Breast epithelium (tissue), 4 donors: Measurements from ENCODE around the gene NUDT9. TPM values are rescaled to one million over a fixed set of nuclear protein-coding genes. Genes with fewer than 3 reads are reported as not detected.
A peak's percentile ranks its signal among the peaks of the same experiment; 100 is the strongest.

Source experiments
- DNase-seq, 2 donors: peaks; one replicate each; pipeline ENCODE4 v3.0.0-alpha.2; 2019; ENCODE audit warnings: low spot score in 2 of 2
- H3K27ac ChIP-seq, 2 donors: fragments of 200-600 bp; sonication (generic) in 1 of 2; one replicate each; pipeline ENCODE4 v1.5.1; 2016 to 2019; ENCODE audit warnings: mild to moderate bottlenecking in 1 of 2
- H3K27me3 ChIP-seq, 2 donors: fragments of 200-600 bp; sonication (generic) in 1 of 2; one replicate each; pipeline versions ENCODE4 v1.5.1 to v1.6.0; 2017 to 2019; ENCODE audit warnings: control low read depth in 1 of 2, mild to moderate bottlenecking in 1 of 2
- H3K36me3 ChIP-seq: fragments of 200-600 bp; one replicate; pipeline ENCODE4 v1.5.1; 2019
- H3K4me1 ChIP-seq, 2 donors: fragments of 200-600 bp; sonication (generic); one replicate each; pipeline ENCODE4 v1.5.1; 2016 to 2019; ENCODE audit warnings: control low read depth in 1 of 2
- H3K4me3 ChIP-seq, 3 donors: fragments of 200-600 bp; sonication (generic); 1 replicate in 2 of 3; 2 replicates in 1 of 3; pipeline ENCODE4 v1.5.1; 2016 to 2019; ENCODE audit warnings: mild to moderate bottlenecking in 3 of 3, moderate library complexity in 2 of 3
- H3K9me3 ChIP-seq, 2 donors: fragments of 200-600 bp; sonication (generic) in 1 of 2; one replicate each; pipeline ENCODE4 v1.5.1; 2016 to 2019; ENCODE audit warnings: control low read depth in 1 of 2
- POLR2A ChIP-seq: fragments of 450-650 bp; IDR thresholded peaks from one replicate; pipeline ENCODE4 v1.6.1; 2016; ENCODE audit warnings: antibody characterized with exemption, mild to moderate bottlenecking, moderate library complexity
- POLR2AphosphoS5 ChIP-seq, 3 donors: sonication (generic); formaldehyde crosslinking; IDR thresholded peaks; one replicate each; pipeline ENCODE4 v1.6.1; 2017; ENCODE audit warnings: antibody characterized with exemption in 3 of 3
- intact Hi-C: fragments of 100-400 bp; cut with DNase I; formaldehyde crosslinking; loops from one replicate; pipeline ENCODE4 v1.15.1; 2023; ENCODE audit warnings: low total_unique reads
- total RNA-seq, 3 donors: library from RNA; depleted of rRNA; stranded (reverse); fragments of >200 nt; gene quantifications; one replicate each; pipeline ENCODE4 v1.1.0, GENCODE V29; 2016
- TF ChIP-seq, protein P1 (sequence below), 3 donors: fragments of 450-650 bp; IDR thresholded peaks; one replicate each; pipeline ENCODE4 v1.5.1; 2016 to 2017; ENCODE audit warnings: antibody characterized with exemption in 3 of 3, mild to moderate bottlenecking in 3 of 3, moderate library complexity in 3 of 3

Gene NUDT9
- total RNA-seq, 3 donors from 2014 or later = 20.5 to 38.8 (median 28.8) TPM

DNA sequence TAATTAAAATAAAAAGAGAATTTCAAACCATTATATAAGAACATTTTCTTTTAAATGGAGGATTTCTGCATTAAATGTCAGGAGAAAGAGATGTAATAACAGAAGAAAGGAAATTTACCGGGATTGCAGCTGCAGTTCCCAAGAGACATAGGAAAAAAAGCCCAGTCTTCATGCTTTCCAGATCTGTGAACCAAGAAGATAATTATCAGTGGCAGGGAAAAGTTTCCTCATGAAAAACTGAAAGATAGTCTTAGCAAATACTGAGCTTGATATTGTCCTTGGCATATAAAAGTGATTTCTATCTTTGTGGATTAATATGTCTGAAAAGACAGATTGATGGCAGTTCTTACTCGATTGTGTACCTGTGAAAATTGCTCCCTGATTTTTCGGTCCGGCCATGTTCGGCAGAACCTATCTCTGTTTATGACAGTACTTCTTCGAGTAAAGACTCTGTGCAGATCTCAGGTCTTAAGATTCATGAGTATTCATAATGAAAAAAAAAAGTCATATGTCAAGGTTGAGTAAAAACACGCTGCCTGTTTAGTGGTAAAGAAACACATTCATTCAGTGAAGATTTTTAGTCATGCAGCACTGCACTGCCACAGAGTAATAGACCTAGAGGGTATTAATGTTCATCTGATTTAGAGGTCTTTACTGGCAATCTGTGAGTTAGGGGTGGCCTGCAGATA is 77.2 kb downstream of the NUDT9 start:
- Histone ChIP-seq H3K27me3 (no peaks in the 10 kb centered on the region), H3K9me3 (no peaks in the 10 kb centered on the region), H3K4me3 (no peak overlapping the region), H3K27ac (peak overlapping the region in 1 of 2 donors; percentile 8), H3K36me3 (no peaks in the 10 kb centered on the region), H3K4me1 (no peaks in the 10 kb centered on the region)
- TF ChIP-seq POLR2AphosphoS5 (IDR thresholded peaks at IDR 0.05) (no peak), POLR2A (no peak)
- TF ChIP-seq, protein P1, sequence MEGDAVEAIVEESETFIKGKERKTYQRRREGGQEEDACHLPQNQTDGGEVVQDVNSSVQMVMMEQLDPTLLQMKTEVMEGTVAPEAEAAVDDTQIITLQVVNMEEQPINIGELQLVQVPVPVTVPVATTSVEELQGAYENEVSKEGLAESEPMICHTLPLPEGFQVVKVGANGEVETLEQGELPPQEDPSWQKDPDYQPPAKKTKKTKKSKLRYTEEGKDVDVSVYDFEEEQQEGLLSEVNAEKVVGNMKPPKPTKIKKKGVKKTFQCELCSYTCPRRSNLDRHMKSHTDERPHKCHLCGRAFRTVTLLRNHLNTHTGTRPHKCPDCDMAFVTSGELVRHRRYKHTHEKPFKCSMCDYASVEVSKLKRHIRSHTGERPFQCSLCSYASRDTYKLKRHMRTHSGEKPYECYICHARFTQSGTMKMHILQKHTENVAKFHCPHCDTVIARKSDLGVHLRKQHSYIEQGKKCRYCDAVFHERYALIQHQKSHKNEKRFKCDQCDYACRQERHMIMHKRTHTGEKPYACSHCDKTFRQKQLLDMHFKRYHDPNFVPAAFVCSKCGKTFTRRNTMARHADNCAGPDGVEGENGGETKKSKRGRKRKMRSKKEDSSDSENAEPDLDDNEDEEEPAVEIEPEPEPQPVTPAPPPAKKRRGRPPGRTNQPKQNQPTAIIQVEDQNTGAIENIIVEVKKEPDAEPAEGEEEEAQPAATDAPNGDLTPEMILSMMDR (IDR thresholded peaks at IDR 0.05) = no peak
- intact Hi-C loops = no loop called here
- DNase-seq = no peak

- H3K27ac ChIP-seq = no peak overlapping the region
- DNase-seq = no peak
- no peaks in the 10 kb centered on the region for H3K9me3 ChIP-seq
- H3K27me3 ChIP-seq = no peaks in the 10 kb centered on the region
- H3K36me3 ChIP-seq = no peaks in the 10 kb centered on the region
- H3K4me1 ChIP-seq = no peaks in the 10 kb centered on the region
- TF ChIP-seq POLR2AphosphoS5 (IDR thresholded peaks at IDR 0.05) = no peak
- TF ChIP-seq POLR2A = no peak
- TF ChIP-seq, protein P1 (IDR thresholded peaks at IDR 0.05) = no peak
- no peak overlapping the region for H3K4me3 ChIP-seq
- intact Hi-C loops = no loop called here
Measured at GRCh38 chr4:87500092-87500462, 77.7 kb downstream of the NUDT9 start.

GRCh38 chr4:87502580-87503238 is 80.3 kb downstream of the NUDT9 start:
- TF ChIP-seq POLR2AphosphoS5 (IDR thresholded peaks at IDR 0.05) = no peak
- no peak for TF ChIP-seq POLR2A
- TF ChIP-seq, protein P1 (IDR thresholded peaks at IDR 0.05) = no peak
- peaks cover 0 to 2% of the 10 kb centered on the region in 2 donors for H3K4me1 ChIP-seq

DNA sequence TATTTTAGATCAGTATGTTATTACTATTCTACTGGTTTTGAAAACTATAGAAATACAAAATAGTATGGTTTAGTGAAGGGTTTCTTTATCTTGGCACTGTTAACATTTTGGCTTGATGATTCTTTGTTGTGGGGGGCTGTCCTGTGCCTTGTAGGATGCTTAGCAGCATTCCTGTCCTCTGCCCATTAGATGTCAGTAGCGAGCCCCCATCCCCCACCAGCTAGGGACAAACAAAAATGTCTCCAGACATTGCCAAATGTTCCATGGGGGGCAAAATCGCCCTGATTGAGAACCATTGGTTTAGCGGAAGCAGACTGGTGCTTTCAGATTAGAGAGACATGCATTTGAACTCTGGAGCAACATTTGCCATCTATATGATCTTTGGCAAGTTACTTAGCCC is 83.5 kb downstream of the NUDT9 start:
- H3K27ac ChIP-seq = peak overlapping the region in 1 of 2 donors; percentile 73
- no peaks in the 10 kb centered on the region for H3K36me3 ChIP-seq
- H3K27me3 ChIP-seq = no peaks in the 10 kb centered on the region
- H3K4me1 ChIP-seq = peaks cover 0 to 4% of the 10 kb centered on the region in 2 donors
- intact Hi-C loops = no loop called here
- TF ChIP-seq, protein P1 (IDR thresholded peaks at IDR 0.05) = no peak
- TF ChIP-seq POLR2AphosphoS5 (IDR thresholded peaks at IDR 0.05) (no peak), POLR2A (no peak)
- DNase-seq = no peak
- no peak overlapping the region for H3K4me3 ChIP-seq
- H3K9me3 ChIP-seq = no peaks in the 10 kb centered on the region

More at GRCh38 chr4:87502580-87503238, 80.3 kb downstream of the NUDT9 start:
- H3K9me3 ChIP-seq = no peaks in the 10 kb centered on the region
- no peak for DNase-seq
- H3K27me3 ChIP-seq = no peaks in the 10 kb centered on the region
- H3K27ac ChIP-seq = peak overlapping the region; percentile 13 to 31
- no peak overlapping the region for H3K4me3 ChIP-seq
- H3K36me3 ChIP-seq = no peaks in the 10 kb centered on the region
- intact Hi-C loops = no loop called here
